ENCODE data around the gene CNTNAP5.

CNTNAP5 gene

DNA sequence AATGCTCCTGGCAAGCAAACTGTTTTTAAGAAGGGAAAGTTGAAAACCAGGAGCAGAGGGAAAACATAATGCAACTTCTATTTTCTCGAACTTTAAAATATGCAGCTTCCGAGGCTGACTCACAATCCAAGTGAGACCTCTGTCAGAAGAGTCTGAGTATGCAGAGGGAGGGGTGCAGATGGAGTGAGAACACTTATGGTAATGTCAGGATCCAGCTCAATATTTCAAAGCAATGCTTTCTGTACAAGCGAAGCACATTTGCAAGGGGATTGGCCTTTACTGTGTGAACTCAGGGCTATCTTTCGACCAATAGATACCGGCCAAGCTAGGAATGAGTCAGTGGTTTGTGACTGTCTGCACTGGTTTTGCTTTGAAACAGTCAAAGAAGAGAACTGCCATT, 242.7 kb downstream of the CNTNAP5 start:
- no peak for DNase-seq (ENCODE audit: low read depth)

DNA sequence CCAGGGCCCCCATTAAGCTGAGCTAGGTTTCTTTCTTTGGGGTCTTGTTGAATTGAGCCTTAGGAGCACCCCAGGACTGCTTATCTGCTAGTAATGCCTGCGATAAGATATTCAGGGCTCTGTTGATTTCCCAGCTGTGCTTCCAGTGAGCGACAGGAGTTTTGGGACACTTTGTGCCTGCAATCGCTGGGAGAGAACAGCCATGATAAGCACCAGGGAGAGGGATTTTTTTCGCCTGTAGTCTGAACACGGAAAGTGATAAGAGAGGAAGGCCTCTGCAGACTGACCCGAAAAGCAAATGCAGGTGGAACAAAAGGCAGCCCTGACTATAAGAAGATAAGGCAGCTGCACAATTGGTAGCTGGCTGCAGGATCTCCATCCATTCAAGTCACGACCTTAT, 244.3 kb downstream of the CNTNAP5 start:
- no peak for DNase-seq (ENCODE audit: low read depth)

DNA sequence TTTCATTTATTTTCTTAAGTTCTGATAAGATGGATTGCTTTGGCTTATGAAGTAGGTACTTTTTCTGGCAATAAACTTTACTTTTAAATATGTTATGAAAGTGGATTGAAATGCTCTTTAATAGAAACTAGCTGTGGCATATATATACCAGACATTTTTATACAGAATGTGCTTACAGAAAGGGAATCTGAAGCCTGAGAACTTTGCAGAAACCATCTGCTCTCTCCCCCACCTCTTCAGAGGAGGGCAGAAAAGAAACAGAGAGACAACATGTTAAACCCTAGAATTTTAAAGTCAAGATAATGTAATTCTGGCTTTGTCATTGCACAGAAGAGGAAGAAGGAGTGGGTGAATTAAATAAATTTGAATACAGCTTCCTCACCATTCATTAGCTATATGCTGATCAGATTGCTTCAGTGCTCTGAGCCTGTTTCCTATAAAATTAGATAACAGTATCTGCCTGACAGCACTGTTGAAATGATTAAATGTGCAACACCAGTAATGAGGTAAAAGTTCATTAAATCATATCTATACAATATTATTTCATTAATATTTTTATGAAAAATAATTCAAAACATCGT, 247.3 kb downstream of the CNTNAP5 start:
- no peak for DNase-seq (ENCODE audit: low read depth)

DNA sequence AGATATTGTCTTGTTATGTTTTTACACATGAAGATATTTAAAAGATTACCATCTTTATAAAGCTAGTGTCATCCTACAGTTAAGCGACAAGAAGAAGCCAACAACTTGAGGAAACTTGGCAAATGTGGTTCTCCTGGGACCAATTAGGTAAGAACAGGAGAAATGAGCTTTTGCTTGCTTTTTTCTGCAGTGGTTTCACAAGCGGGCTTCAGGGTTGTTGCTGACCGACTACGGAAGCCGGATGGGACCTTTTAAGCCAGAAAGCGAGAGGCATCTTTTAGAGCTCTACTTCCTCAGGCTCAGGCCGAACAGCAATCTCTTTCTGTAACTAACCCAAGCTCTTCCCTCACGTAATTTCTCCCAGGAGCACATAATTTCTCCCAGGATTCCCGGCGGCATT, 256.5 kb downstream of the CNTNAP5 start:
- DNase-seq (ENCODE audit: low read depth), result no peak

DNA sequence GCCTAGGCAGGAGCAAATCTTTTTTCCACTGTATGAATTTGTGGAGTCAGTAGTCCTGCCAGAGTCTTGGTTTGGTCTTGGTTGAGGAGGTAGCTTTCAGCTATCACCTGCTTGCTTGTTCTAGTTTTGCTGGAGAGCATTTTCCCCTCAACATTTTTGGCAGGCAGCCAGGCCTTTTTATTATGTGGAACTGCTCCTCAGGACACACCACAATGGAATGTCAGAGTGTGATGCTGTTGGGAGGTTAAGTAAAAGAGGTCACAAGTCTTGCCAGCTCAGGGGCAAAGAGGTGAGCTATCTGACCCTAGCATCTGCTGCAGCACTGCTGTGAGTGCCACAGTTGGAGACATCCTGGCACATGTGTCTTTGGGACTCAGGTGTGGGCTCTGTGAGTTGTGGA, 258.0 kb downstream of the CNTNAP5 start:
- DNase-seq (ENCODE audit: low read depth), result no peak

DNA sequence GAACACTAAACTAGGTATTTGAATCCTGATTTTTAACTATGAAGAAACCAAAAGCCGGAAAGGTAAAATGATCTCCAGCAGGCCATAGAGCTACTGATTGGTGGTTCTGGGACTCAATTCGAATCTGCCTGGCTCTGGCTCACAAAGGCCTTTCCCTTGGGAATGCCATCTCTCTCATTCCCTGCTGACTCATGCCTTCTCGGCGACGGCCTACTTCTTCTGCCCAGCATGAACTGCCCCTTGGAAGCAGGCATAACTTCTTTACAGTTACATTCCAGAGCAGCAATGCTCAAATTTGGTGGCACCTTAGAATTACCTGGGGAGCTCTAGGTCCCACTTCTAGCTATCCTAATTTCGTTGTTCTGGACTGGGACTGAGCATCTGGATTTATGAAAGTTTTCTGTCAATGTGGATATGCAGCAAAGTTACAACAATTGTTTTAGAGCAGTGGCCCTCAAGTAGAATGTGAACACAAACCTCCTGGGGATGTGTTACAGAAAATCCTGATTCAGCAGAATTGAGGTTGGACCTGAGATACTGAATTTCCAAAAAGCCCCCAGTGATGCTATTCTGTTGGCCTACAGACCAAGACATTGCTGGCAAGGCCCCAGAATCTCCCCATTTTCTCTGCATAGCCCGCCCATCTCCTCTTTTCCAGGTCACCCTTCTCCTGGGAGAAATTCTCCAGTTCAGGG, 261.1 kb downstream of the CNTNAP5 start:
- no peak for DNase-seq (ENCODE audit: low read depth)

DNA sequence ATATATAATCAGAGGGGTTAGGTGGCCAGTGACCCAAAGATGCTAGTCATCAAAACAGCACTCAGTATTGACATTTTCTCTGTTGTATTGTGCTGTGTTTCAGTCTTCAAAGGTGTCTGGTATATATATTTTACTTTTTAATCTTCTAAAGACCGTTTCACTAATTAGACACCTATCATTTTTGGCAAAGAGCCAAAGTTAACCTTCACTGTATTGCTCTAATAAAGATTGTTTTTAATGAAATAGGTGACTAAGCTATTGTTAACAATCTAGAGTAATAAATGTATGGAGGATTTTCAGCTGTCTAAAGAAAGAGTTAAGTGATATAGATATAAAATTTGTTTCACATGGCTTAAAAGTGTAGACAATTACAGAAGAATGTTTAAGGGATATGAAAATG, 264.0 kb downstream of the CNTNAP5 start:
- no peak for DNase-seq (ENCODE audit: low read depth)

DNA sequence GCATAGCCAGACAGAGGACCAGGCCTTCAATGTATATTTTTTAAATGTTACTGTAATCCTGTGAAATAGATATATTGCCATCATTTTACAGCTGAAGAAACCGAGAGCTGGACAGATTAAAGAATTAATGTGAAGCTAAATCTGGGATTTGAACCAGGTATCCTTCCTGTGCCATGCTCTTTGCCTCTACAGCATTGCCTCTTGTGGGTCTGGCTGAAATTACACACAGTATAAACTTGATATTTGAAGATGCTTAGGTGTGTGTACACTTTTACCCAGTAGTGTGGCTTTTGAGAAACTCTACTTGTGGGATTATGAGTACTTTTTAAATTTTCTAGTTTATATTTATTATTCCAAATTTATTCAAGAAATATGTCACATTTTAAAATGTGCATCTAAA, 264.5 kb downstream of the CNTNAP5 start:
- DNase-seq (ENCODE audit: low read depth), result no peak

DNA sequence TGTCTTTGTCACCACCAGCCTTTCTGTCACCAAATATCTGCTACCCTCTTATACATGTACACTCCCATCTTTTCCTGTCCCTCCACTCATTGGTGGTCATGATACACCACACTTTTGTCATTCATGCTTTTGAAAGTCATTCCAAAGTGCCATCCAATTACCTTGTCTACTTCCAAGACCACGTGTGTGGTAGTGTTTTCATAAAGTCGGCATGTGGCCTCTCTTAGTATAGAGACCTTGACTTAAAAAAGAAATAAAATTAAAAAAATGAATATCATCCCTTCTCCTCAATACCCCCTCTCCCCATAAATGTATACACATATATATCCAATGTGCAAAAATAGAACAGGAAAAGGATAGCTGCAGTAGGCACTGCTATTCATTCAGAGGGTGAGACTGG, 271.4 kb downstream of the CNTNAP5 start:
- no peak for DNase-seq (ENCODE audit: low read depth)

DNA sequence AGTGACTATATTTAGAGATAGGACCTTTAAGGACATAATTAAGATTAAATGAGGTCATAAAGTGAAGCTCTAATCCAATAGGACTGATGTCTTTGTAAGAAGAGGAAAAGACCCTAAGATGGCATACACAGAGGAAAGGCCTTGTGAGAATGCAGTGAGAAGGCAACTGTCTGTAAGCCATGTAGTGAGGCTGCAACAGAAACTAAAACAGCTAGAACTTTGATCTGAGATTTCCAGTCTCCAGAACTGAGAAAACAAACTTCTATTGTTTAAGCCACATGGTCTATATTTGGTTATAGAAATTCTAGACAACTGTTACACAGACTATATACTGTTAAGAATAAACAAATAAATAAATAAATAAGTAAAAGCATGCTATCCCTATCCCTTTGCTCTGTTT, 276.8 kb downstream of the CNTNAP5 start:
- no peak for DNase-seq (ENCODE audit: low read depth)

DNA sequence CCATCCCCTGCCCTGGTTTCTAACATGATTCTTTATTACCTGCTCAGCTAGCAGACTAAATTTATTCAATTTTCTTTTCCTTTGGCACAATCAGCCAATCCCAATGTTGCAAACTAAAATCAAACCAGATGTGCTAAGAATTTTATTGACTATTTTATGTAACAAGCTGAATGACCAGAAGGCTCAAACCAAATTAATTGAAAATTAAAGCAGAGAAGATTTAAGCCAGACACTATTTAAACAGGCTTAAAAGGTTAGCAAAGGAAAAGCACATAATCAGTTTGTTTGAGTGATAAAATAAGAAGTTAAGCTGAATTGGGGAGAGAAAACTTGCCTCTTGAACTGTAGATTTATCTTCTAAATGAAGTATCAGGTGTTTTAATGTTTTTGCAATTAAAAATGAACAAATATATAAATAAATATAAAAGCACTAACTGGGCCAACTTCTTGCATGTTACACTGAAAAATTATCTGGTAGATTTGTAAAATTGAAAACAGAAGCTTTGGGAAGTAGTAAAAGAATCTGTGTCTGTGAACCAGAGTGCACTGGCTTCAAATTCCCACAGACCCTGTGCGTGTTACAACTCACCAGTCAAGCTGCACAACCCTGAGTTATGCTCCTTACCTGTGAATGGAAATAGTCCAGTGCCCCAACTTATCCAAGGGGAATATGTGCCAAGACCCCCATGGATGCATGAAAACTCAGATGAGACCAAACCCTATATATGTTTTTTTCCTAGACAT, 283.4 kb downstream of the CNTNAP5 start:
- no peak for DNase-seq (ENCODE audit: low read depth)

DNA sequence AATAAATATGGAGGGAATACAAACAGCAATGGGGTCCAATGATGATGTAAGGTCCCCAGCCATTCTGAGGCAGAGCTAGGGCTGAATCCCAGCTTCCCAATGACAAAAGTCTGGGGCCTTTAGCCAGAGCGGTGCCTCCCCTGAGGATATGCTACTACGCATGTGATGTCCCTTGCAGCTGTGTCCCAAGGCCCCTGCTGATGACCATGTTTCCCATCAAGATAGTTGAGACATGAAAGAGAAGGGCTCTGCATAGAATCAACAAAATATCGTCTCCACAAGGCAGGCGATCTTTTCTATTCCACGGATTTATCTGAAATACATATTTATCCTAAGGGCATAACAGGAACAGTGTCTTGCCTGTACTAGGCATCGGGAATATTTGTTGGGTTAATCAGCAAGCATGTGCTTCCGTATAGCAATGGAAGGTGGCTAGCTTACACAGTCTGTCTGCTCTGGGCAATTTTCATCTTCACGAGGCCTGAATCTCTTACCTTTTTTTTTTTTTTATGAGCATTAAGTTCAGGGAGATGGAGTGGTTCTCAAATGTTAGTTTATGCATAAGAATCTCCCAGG, 284.6 kb downstream of the CNTNAP5 start:
- DNase-seq (ENCODE audit: low read depth), result no peak

DNA sequence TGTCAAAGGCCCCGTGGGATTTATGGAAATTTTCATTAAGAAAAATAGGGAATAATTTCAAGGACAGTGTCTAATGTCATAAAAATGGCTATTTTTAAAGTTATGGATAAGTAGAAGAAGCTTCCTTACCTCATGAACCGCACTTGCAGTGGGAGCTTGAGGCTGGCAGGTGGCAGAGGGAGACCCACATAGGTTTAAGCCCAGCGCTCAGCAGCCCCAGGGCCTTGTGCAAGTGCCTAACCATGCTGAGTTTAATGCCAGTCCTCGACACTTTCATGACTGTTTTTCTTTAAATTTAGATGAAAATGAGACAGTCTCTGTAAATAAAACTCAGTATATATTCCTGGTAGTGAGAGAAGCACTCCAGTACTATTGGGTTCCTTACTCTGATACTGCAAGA, 285.6 kb downstream of the CNTNAP5 start:
- no peak for DNase-seq (ENCODE audit: low read depth)

DNA sequence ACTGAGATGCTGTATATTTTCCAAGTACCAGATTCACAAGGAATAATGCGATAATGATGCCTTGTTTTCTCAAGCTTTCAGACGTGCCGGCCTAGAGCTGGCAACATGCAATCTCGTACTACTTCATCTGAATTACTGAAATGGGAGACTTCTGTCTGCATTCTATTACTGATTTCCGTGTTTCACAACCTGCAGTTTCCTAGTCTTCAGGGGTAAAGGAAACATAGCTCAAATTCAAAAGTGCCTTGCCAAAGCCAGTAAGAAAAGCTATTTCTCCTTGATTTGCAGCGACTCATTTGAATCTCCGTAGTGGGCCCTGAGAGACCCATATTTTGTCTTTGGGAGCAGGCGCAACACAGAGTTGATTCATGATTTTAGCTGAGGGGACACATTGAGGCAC, 289.0 kb downstream of the CNTNAP5 start:
- DNase-seq (ENCODE audit: low read depth), result no peak

DNA sequence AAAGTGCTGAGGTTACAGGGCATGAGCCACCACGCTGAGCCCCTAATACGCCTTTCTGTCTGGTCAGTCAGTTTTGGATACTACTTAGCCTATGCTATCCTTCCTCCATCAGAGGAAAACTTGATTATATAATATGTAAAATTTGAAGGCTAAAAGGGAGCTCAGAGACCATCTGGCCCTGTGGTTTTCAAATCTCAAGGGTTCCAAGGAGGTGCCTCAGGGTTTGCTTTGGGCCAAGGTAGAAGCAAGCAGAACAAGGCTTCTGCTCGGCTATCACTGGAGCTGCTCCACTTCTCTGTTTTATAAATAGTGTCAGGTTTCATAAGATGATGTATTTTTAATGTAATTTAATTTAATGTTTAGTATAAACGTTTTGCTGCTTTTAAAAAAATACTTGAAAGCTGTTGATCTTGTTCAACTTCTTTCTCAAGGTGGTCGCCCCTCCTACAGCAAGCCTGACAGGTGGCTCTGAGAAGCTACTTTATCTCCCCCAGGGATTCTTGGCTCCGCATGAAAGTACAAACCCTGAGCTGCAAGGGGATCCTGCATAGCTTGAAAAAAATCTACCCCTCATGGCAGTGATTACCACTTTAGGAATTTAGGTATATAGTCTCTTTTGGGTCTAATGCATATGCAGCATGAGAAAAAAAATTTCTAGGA, 290.3 kb downstream of the CNTNAP5 start:
- DNase-seq (ENCODE audit: low read depth), result no peak

DNA sequence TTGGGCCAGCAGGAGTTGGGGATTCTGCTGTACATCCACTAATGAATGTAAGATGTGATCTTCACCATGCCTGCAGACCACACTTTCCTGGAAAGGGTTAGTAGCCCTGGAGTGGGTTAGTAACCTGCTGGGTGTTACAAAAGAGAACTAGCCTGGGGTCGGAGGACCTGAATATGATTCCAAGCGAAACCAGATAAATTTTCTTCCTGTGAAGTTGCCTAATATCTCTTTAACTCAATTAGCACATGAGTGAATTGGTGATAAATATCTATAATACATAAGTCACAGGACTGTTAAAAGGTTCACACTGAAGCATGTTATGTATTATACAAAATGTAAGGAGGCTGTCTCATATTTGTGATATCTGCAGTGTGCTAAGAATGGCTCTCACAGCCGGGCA, 291.0 kb downstream of the CNTNAP5 start:
- no peak for DNase-seq (ENCODE audit: low read depth)

DNA sequence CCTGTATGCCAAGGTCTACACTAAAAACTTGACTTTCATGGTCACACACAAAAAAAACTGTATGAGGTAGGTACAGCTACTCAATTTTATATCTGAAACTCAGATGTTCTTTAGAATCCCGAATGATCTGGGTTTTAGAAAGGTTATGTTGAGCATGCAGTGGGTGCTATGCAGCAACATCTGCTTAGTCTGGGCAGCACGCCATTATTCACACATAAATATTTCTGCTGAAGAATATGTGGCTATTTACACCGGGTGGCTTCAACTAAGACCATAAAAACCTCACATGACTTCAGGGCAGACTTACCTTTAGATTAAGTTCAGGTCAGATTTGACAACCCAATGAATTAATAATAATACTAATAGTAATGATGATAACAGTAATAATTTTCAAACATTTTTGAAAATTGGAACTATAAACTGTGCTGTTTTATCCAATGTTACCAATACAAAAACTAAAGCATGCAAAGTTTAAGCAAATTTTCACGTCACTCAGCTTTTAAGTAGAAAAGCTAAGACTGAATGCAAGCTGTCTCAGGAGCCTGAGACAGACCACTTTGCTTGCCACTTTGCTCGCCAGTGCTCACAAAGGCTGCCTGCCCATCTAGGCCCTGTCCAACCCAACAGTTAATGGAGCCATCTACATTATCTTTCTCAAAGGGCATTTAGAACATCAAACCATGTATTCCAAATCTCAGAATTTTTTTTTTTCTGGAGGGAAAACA, 292.0 kb downstream of the CNTNAP5 start:
- DNase-seq (ENCODE audit: low read depth), result no peak

DNA sequence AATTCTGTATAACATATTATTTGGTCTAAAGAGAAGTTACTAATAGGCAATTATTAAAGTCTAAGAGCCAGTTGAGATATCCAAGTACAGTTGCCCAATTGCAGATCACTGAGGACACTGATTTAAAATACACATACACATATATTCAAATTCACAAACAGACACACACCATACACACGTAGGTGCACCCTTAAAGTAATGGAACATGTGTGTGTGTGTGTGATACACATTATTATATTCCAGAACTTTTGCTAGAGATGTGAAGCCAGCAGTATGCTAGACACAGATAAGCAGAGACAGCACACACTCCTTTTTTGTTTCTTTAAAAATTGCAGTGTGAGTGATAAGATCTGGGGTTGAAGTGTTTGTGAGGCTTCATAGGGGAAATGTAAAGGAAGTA, 292.5 kb downstream of the CNTNAP5 start:
- no peak for DNase-seq (ENCODE audit: low read depth)

DNA sequence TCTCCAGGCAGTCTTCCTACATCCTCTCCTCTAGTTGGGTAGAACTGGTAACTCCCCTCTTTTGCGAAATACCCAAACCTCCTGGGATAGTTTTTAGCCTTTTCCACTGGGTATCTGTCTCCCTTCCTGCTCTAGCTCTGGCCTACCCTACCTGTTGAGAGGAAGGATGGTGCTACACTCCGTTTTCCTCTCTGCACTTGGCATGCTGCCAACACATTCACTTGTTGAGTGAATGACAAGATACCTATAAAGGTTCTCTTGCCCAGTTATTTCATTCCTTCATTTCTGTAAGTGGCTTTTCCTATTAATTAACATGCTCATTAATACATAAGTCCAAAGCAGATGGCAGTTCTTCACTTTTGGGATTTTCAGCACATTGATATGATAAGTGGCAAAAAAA, 293.8 kb downstream of the CNTNAP5 start:
- no peak for DNase-seq (ENCODE audit: low read depth)

DNA sequence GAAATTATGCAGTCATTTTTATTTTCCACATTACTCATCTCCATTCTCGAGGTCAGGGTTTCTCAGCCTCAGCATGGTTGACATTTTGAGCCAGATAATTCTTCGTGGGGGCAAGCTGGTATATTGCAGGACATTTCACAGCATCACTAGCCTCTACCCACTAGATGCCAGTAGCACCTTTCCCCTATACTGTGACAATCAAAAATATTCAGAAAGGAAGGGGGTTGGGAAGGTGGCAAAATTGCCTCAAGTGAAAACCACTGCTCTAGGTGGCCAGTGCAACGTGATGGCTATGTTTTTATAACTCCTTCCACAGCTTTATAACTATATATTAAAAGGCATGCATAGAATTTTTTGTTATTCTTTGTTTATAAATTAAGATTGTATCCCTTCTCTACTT, 294.5 kb downstream of the CNTNAP5 start:
- no peak for DNase-seq (ENCODE audit: low read depth)

DNA sequence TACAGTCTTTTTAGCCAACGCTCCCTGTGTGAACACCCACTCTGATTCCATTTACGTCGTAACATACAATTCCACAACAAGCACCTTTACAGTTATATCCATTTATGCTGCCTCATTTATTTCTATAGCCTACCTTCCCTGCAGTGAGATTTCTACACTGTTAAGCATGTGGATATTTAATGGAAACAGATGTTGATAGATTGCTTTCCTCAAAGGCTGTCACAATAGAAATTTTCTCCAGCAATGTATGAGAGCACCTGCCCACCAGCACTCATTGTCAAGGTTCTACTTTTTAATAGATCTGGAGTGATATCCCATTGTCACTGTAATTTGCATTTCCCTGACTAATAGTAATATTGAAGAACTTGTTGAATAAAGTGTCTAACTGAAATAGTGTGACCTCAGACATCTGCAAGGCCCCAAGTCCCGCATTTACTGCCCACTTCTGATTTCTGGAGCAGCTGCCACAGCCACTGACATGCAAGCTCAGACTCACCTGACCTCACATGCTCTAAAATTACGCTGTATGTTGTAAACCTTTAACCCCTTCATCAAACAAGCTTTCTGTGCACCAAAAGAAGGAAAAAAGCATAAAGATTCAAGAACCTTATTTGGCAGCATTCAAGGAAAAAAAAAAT, 295.1 kb downstream of the CNTNAP5 start:
- no peak for DNase-seq (ENCODE audit: low read depth)

DNA sequence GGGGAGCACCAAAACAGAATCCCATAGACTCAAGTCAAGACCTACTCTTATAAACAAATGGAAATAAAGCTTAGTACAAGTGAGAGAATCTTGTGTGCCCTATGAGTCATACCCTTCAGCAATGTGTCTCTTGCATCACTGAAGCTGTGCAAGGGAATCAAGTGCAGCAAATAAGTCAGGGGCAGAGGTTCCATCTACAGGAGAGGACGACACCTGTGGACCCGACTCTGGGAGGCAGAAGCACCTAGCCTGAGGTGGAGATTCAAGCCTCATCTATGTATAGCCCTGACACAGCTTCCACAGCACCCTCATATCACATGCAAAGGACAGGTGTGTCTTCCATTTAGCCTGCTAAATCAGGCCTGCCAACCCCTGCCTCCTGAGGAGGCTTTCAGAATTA, 298.2 kb downstream of the CNTNAP5 start:
- DNase-seq (ENCODE audit: low read depth), result no peak

Measured in T-helper 22 cell (primary cell).